Dermis blood vessel endothelial cell (primary cell): ENCODE data around the gene FILIP1. TPM values are rescaled to one million over a fixed set of nuclear protein-coding genes. Genes with fewer than 3 reads are reported as not detected.
A peak's percentile ranks its signal among the peaks of the same experiment; 100 is the strongest.
"Not testable (repeated sequence)": the region's sequence is repeated elsewhere in the genome, so short reads cannot be mapped to it uniquely, and the experiment has no call there.

Source experiments
- DNase-seq: peaks from one replicate; pipeline ENCODE4 v3.0.0; 2010
- total RNA-seq: library from RNA; depleted of rRNA; stranded (reverse); fragments of >200 nt; gene quantifications from 2 replicates; pipeline ENCODE4 v1.2.3, GENCODE V29; 2014

Gene FILIP1
- total RNA-seq, 1 donor from 2014 or later, result 21.1 TPM

- DNase-seq, result no peak
Measured at GRCh38 chr6:75445738-75446137, 47.9 kb downstream of the FILIP1 start.

GRCh38 chr6:75444899-75445298, 48.7 kb downstream of the FILIP1 start:
- DNase-seq, result no peak

GRCh38 chr6:75441883-75442282, 51.7 kb downstream of the FILIP1 start:
- not testable (repeated sequence) for DNase-seq

DNA sequence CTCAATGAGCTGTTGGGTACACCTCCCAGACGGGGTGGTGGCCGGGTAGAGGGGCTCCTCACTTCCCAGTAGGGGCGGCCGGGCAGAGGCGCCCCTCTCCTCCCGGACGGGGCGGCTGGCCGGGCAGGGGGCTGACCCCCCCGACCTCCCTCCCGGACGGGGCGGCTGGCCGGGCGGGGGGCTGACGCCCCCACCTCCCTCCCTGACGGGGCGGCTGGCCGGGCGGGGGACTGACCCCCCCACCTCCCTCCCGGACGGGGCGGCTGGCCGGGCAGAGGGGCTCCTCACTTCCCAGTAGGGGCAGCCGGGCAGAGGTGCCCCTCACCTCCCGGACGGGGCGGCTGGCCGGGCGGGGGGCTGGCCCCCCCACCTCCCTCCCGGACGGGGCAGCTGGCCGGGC, 52.1 kb downstream of the FILIP1 start:
- not testable (repeated sequence) for DNase-seq

DNA sequence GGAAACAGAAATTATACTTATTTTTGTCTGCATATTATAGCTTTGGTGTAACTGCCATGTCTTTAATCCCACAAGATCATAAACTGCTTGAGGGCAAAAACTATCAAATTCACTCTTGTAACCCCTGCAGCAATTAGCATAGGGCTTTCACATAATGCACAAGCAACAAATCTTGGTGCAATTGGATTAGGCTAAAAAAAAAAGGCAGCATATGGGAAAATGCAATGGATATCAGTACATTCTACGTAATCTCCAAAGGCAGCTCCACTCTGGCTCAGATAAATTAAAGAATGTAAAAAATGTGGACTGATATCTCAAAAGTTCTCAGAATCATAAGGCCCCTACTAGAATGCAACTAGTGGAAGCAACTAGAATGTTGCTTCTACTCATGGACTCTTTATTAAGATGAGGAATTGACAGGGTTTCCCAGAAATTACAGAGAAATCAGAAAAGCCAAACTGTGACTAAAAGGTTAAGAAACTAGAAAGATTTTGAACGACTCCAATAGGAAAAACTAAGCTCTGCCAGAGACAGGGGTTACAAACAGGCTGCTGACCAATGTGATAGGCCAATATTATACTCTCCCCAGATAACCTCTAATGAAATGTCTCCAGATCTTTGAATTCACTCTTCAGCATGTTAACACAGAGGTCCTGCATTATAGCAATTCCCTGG, 55.0 kb downstream of the FILIP1 start:
- no peak for DNase-seq

- DNase-seq, result no peak
Measured at GRCh38 chr6:75438013-75438431, 55.6 kb downstream of the FILIP1 start.

- DNase-seq, result no peak
Measured at GRCh38 chr6:75437421-75437891, 56.1 kb downstream of the FILIP1 start.

- no peak for DNase-seq
Measured at GRCh38 chr6:75436869-75437268, 56.7 kb downstream of the FILIP1 start.

DNA sequence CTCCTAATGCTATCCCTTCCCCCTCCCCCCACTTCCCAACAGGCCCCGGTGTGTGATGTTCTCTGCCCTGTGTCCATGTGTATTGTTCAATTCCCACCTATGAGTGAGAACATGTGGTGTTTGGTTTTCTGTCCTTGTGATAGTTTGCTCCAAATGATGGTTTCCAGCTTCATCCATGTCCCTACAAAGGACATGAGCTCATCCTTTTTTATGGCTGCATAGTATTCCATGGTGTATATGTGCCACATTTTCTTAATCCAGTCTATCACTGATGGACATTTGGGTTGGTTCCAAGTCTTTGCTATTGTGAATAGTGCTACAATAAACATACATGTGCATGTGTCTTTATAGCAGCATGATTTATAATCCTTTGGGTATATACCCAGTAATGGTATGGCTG, 60.8 kb downstream of the FILIP1 start:
- not testable (repeated sequence) for DNase-seq

DNA sequence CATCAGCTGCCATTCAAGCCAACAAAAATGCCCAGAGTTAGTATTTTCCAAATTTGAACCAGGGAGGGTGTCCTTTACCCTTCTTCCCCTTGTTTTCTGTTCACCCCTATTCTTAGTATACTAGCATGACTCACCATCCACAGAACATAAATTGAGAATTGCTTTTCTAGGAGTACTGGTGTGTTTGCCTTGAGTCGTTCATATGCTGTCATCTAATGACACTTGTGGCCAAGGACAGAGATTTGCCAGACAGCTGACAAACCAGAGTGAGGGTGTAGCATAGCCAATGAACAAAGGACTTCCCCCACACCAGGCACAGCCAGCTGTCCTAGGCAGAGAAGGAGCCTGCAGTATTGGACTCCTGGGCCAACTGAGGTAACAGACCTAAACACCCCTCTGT, 62.2 kb downstream of the FILIP1 start:
- peak; percentile 62 for DNase-seq

- peak; percentile 76 for DNase-seq
Measured at GRCh38 chr6:75430631-75431325, 62.8 kb downstream of the FILIP1 start.

GRCh38 chr6:75429061-75429703, 64.4 kb downstream of the FILIP1 start:
- no peak for DNase-seq

- DNase-seq, result no peak
Measured at GRCh38 chr6:75428204-75428603, 65.4 kb downstream of the FILIP1 start.

GRCh38 chr6:75427329-75427728, 66.3 kb downstream of the FILIP1 start:
- no peak for DNase-seq

DNA sequence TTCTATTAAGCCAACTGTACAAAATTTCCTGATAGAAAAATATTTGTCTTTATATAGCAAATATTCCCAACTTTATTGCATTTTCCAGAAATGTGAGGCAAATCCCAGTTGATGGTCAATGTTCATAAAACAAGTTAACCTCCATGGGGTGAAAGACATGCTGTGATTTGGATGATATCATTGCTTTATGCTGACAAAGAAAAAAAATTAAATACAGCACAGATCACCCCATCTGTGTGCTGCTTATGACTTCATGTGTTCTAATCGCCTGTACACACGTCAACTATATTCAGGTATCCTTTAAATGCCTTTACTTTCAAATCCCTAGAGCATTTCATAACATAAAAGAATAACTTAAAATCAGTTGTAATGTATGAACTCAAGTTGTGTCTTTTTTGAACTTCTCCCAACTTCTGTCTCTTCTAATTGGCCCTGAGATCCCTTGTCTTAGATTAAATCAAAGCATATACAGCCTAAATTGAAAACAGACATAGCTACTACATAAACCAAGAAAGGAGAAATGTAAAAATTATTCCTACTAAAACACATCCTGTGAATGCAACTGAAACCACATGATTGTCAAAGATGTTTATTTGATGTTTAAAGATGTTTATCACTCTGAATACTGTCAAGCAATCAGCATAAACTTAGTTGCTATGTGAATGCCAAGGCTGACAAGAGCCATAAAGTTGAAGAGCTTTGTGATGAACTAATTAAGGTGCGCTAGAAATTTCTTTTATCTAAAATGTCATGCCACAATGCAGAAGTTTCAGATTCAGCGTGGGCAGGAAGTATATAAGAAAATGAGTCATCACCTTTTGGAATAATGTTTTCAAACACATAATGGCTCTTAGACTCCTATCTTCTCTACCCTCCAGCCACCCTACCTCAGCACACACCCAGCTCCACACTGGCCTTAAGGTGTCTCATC, 68.7 kb downstream of the FILIP1 start:
- DNase-seq, result peak; percentile 56

DNA sequence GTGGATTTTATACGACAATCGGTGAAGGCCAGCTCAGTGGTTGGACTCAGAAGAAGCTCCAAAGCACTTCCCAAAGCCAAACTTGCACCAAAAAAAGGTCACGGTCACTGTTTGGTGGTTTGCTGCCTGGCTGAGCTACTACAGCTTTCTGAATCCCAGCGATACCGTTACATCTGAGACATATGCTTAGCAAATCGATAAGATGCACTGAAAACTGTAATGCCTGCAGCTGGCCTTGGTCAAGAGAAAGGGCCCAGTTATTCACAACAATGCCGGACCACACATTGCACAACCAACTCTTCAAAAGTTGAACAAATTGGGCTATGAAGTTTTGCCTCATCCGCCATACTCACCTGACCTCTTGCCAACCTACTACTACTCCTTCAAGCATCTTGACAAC, 70.2 kb downstream of the FILIP1 start:
- no peak for DNase-seq

- no peak for DNase-seq
Measured at GRCh38 chr6:75422024-75422639, 71.5 kb downstream of the FILIP1 start.

- no peak for DNase-seq
Measured at GRCh38 chr6:75421316-75422023, 72.1 kb downstream of the FILIP1 start.

DNA sequence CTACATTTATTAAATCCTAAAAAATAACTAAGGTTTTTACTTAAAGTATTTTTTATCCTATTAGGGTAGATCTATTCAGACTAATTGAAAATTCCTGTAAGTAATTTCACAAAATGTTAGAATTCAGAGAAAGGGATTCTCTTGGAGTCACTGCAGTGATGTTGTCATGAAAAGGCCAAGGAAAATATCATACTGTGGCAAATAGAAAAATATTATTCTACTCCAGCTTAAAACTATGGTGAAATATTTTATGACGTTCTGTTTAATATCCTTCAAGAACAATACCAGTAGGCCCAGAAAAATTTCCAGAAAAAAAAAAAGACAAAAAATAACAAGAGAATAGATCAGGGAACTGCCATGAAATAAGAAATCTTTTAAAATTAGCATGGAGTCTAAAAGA, 73.6 kb downstream of the FILIP1 start:
- no peak for DNase-seq

DNA sequence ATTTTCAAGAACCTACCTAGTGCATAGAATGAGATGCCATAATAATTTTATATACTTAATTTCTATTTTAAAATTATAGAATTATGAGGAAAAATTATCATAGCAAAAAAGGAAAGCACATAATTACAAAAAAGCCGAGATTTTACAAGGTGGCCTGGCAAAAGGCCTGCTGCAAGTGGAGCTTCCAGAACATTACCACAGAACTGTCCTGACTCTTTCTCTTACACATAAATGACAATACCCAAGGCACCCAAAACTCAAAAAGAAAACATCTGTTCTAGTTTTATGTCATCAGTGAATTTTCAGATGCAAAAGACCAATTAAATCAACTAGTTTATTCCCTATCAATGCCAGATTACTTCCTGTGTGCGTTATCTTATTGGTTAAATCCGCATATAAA, 74.2 kb downstream of the FILIP1 start:
- no peak for DNase-seq

DNA sequence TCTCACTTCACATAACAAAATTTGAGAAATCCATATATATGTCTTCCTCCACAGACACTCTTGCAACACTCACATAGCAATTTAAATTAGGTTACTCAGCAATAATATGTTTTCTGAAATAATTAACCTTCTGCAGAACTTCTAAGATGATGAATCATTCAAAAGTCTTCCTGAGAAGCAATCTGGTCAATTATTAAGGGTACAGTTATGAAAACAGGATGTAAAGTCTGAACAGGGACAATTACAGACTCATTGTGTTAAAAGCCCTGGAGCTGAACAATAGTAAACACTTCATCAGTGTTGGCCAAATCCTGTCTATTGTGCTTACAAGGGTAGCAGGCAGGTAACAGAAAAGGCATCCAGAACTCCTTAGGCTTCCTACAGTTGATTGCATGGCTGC, 75.4 kb downstream of the FILIP1 start:
- peak; percentile 96 for DNase-seq

- no peak for DNase-seq
Measured at GRCh38 chr6:75416443-75416842, 77.2 kb downstream of the FILIP1 start.
